Erythroblast (primary cell): ENCODE measurements around the gene PIP5K1C.

Experiments used
- GATA1 ChIP-seq: IDR thresholded peaks from 2 replicates; pipeline ENCODE4 v1.6.1; 2011; ENCODE audit warnings: low read depth, mild to moderate bottlenecking, control low read depth, low read length, moderate library complexity
- POLR2A ChIP-seq: IDR thresholded peaks from 2 replicates; pipeline ENCODE4 v1.6.1; 2011; ENCODE audit warnings: mild to moderate bottlenecking, low read length

DNA sequence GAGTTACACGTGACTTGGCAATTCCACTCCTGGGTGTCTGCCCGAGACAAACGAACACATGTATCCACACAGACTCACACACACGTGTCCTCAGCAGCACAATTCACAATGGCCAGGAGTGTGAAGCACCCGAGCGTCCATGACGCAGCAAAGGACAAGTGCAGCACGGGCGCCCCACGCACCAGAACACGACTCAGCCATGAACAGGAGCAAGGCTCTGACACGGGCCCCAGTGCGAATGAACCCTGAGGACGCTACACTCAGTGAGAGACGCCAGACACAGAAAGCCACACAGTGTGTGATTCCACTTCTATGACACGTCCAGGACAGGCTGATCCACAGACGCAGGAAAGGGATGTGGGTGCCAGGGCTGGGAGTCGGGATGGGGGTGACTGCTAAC, 36.4 kb downstream of the PIP5K1C start:
- no peak for TF ChIP-seq POLR2A
- TF ChIP-seq GATA1 = no peak
